NCI-H446 (cell line): ENCODE measurements around the gene MXI1.

Source experiments
- DNase-seq, 2 experiments: peaks; one replicate each; lab custom pipeline; 2025; lab: John Stamatoyannopoulos, UW

Gene MXI1

DNA sequence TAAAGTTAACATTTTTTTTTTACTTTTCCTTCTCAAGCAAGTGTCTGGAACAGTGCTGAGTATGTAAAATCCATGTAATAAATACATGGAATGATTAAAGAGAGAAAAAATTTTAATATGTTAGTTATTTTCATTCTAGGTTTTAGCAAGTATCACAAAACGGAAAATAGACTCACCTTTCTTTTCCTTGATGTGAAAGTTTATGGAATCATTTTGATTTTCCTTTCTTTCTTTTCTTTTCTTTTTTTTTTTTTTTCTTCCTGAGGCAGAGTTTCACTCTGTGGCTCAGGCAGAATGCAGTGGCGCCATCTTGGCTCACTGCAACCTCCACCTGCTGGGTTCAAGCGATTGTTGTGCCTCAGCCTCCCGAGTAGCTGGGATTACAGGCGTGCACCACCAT, 69.2 kb downstream of the MXI1 start:
- no peak for DNase-seq

DNA sequence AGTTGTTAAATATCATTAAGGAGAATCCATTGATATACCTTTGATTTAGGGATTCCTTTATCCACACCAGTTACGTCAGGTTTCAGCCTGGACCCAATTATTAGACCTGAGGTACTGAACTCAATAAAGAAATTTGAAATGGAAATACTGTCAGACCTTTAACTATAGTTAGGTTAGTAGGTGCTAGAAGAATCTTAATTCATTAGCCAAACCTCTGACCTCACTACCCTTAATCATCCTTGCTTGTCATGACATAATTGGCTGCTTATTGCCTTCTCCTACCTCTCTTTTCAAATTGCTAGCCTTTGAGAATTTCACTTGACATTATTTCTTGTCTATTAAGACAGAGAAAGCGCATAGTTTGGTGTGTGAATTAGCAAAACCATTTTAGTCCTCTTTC, 70.2 kb downstream of the MXI1 start:
- DNase-seq = no peak

DNA sequence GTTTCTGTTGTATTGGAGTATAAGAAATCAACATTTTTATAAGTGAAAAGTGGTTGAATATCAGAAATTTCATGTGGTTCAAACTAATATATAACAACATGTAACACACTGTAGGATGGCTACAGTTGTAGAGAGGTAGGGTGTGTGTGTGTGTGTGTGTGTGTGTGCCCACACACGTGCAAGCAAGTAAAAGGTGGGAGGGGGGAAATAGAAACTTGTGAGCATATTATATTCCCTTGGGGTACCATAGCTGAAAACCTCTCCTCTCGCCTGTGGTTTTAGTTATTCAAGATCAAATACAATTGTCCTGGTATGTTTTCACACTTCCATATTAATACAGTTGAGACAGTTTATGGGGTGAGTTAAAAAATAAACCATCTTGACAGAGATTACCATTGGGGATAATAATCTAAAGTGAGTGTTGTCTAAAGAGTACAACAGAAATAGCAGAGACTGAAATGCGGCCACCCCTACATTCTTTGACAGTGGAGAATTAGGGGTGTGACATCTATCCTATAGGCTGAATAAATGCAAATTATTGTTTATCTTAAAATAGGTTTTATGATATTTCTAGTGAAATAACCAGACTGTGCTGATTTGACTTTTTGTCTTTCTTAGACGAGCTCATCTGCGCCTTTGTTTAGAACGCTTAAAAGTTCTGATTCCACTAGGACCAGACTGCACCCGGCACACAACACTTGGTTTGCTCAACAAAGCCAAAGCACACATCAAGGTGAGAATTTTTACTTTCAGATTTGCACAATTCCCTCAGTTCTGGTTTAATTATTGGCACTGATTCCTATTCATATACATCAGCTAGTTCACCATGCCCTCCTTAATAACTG, 71.4 kb downstream of the MXI1 start:
- no peak for DNase-seq

DNA sequence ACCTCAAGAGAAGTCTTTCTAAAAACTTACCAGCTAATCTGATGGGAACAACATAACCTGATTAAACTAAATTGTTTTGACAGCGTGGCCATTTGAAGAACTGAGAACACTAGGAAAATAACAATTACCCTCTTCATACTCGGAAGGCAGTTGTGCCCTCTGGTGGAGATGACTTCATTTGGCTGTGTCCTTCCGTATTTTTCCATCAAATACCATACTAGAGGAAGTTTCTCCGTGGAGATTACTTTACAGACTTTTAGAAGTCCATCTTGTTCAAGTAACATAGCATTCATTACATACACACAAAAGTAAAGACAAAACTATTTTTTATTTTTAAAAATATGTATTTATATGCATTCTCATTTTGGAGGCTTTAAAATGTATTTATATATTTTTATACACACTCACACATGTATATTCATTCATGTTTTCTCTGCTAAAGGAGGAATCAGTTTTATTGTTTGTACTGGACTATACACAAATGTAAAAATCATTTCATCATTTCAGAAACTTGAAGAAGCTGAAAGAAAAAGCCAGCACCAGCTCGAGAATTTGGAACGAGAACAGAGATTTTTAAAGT, 72.1 kb downstream of the MXI1 start:
- DNase-seq = peak; percentile 34 to 61

DNA sequence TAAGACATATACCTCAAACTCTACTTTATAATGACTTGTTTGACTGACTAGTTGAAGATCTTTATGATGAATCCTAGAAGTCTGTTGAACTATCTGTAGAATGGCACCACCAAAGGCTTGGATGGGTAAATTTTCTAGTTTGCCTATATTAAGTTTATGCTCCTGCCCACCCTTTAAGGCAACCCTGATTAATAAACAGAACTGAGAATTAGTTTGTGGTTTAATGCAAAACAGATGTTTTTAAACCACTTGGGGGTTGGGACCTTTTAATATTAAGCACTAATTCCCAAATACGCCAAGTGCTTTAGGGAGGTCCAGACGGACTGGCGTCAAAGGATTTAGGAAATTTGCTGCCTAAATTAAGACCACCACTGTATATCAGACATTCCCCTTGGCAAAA, 76.9 kb downstream of the MXI1 start:
- no peak for DNase-seq

DNA sequence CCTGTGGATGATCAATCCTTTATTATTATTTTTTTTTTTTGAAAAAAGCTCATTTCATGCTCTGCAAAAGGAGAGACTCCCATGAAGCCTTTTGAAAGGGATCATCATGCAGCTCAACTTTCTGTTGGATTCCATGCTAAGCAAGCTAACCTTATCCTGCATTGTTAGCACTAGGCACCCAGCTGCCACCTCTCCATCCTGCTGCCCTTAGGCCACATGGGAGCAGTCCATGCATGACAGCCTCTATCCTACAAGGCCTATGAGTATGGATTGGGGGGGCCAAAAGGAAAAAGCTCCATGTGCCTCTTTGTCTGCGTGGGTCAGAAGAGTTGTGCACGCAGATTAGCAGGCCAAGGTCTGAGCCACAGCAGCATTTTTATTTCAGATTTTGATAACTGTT, 78.1 kb downstream of the MXI1 start:
- DNase-seq = no peak

DNA sequence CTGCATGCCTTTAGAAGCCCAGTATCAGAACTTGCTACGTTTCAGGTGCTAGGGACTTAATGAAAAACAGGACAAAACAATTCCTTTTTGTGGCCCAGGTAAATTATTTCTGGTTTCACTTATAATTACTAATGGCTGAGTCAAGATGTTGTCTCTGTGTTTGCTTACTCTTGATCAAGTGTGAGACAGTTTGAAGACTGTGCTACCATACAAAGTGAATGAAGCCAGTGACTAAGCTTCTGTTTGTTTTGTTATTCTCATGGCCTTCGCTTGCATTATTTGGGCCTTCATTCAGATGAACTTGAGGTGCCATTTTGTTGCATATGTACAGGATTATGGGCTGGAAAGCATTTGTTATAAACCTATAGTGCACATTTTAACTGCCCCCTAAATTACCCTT, 79.4 kb downstream of the MXI1 start:
- DNase-seq = no peak

DNA sequence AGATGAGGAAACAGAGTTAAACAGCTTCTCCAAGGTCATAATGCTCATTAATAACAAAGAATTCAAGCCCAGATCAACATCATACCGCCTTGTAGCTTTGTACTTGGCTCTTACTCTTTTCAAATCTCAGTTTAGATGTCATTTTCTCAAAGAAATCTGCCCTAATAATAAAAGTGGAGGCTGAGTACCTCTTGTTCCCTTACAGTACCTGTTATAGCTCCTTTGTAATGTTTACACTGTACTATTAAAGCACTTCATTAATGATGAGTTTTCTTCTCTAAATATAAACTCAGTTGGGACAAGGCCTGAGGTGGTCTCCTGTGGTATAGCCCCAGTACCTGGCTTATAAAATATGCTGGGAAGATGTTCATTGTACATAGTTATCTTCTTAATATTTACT, 89.6 kb downstream of the MXI1 start:
- no peak for DNase-seq

DNA sequence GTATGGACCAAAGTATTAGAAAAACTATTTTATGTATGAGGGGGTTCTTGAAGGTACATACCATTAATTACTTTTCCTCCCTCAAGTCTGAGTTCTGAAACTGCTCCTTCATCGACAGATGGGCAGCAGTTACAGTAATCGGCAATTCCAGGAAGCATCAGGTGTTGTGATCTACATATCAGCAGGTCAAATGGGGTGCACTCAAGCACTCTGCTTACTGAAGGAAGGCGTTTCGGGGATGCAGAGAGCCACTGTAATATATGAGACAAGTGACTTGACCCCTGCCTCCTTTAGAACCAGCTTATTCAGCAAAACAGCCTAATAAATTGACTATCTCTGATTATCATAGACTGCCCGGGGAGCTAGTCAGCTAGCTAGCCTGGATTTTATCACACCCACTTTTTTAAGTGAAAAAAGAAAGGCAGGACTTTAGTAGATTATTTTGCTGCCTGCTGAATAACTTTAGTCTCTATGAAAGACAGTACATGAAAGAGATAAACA, 93.1 kb downstream of the MXI1 start:
- no peak for DNase-seq

DNA sequence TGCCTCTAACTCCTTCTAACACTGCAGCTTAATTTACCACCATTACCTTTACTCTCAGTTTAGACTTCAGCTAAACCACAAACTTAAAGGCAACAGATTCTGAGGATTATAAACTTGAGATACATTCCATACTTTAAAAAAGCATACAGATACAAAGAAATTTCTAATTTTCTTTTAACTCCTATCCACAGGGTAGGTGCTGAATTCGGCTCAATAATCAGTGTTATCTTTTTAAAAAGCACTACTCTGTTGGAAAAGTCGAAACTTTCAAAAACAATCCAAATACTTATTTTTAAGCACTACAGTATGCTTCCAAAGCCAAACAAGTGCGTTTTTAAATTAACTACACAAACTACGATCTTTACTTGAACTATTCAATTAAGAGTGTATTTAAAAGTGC, 96.3 kb downstream of the MXI1 start:
- DNase-seq = no peak

DNA sequence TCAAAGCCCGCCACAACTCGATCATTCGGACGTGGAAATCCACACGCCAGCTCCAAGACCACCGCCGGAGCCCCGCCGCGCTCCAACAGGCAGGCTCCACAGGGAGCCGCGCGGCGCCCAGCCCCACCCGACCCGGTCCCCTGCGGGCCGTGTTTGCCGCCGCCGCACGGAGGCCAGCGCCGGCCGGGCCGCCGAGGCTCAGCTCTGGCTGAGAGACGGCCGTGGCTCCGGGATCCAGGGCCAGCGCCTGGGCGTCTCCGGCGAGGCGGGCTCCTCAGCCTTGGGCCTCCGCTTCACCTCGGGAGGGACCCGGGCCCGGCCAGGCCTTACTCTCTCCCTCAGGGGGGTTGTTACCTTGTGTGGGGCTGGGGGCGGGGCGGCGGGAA, 97.0 kb downstream of the MXI1 start:
- DNase-seq = no peak

DNA sequence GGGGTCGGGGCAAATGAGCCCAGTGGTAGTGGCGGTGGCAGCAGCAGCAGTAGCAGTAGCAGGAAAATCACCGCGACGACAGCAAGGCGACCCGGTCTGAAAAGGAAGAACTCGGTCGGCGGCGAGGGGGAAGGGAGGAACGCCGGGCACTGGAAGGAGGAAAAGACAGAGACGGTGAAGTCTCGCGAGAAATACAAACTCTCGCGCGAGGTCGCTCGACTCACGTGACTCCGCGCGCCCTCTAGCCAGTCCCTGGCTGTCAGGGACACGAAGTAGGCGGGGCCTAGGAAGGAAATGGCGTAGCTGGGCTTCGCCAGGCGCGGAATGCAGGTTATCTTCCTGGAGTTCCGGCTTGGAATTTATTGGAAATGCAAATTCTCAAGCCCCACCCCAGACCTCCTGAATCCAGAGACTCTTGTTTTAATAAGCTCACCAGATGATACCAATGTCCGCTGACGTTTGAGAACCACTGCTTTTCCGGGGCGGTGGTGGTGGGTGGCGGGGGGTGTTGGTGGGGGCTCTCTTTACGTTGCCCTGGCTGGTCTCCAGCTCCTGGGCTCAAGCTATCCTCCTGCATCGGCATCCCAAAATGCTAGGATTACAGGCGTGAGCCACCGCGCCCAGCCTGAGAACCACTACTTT, 97.5 kb downstream of the MXI1 start, which contains the start of gene SMNDC1:
Gene SMNDC1 (minus strand): TSS at position 141 of the 642 bp plus-strand sequence. CDS start 1,333 bp downstream, outside the sequence.
- peak; percentile 95 to 98 for DNase-seq

DNA sequence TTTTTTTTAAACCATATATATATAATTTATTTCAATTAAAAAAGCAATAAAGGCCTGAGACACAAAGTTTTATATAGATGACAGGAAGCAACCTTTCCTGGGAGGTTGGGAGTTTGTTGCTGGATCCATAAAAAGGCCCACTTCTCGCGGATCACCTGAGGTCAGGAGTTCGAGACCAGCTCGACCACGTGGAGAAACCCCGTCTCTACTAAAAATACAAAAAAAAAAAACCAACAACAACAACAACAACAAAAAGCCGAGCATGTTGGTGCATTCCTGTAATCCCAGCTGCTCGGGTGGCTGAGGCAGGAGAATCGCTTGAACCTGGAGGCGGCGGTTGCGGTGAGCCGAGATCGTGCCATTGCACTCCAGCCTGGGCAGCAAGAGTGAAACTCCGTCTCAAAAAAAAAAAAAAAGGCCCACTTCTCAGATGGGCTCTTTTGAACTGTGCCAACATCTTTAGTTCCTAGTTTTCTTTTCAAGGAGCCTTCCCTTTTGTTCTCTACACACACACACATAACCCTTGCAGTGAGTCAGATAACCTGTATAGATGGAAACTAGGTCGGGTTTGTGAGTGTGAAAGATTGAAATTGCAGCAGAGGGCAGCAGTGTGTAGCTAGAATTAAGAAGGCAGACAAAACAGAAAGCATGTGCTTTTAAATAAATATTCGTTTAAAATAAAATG, 98.5 kb downstream of the MXI1 start:
- peak; percentile 24 to 54 for DNase-seq

DNA sequence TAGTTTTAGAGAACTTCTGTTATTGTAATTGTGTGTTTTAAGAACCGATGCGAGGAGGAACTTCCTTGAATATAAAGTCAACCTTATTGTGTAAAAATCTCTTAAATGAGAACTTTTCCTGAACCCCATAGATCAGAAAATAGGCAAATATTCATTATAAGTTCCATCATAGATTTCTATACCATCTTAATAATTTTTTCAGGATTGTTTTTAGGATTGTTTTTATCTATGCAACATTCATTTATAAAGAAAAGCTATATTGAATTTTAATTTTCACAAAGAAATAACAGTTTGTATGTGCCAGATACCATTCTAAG, 99.0 kb downstream of the MXI1 start:
- DNase-seq = no peak

DNA sequence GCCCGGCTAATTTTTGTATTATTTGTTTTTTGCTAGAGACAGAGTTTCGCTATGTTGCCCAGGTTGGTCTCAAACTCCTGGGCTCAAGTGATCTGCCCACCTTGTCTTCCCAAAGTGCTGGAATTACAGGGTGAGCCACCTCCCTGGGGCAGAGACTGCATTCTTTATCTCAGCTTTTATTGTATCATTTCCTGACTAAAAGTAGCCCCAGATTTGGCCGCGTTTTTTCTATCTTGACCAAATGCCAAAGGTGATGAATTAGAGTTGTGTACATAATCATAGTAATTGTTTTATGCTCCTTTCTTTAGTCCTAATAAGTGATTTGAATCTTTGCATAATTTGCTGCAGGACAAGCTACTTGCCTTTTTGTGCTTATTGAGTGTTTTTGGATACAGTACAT, 100.4 kb downstream of the MXI1 start:
- no peak for DNase-seq

DNA sequence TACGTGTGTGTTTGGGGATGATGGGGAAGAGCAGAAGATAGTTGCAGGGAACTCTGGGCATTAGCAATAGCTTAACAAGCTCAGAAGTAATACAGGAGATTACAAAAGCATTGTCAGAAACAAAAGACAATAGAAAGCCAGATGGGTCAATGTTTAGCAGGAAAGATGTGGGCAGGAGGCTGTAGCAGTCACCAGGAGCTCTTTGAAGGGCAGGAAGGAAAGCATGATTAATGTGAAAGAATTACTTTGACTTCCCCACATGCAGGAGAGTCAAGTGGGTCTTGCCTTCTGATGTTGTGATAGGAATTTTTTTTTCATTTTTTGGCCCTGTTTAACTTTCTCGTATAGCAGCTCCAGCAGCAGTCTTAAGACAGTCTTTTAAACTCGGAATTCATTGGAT, 103.3 kb downstream of the MXI1 start:
- no peak for DNase-seq

DNA sequence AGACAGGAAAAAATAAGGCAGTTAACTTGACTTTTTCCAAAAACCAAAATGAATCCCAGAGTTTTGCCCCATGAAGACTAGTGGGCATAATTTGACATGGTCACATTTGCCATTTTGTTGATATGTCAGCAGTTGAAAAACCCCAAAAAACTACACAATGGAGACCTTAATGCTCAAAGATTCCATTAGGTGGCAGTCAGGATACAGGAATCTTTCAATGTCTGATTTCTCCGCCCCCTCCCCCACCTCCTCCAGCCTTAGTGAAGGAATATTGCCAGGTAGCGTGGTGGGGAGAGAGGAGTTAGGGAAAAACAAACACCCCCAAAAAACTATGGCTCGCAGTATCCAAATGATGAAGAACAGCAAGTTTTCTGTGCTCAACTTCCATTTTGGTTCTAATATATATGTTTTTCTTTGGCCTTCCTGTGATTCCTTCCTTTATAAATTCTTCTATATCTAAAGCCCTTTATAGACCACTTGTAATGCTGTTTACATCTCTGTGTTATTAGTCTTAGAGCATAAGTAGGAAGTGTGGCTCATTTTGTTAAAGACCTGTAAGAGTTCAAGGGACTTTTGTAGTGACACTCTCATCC, 104.0 kb downstream of the MXI1 start:
- DNase-seq = peak; percentile 8 to 64

DNA sequence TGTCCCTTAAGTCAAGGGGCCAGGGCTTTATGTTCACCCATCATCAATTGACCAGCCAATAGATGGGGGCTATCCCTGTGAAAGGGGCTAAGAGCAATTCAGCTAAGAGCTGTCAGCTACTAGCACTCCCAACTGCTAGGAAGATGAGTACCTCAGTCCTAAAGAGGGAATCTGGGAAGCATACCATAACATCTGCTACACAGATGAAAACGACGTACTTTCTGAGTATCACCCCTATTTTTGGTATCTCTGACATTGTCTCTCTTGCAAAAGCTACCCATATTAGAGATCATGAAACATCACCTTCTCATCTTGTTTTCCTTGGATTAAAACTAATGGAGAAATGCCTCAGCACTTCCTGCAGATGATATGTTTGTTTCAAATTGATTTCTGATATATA, 104.8 kb downstream of the MXI1 start:
- DNase-seq = no peak

DNA sequence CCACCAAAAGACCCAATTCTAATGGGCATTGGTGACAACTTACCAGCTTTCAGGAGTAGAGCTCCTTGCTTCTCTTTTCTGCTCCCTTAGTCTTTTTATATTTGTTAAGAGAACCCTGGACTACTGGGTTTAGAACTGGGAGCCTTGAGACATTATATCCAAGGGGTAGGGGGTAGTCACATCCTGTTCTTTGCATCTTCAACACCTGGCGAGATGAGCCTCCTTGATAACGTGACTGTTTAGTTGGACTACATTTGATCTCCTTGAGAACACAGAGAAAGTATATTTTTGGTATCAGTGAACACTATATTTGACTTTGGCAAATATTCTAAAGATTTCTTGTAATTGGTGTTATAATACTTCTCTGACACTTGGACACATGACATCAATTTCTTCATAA, 106.3 kb downstream of the MXI1 start:
- no peak for DNase-seq

DNA sequence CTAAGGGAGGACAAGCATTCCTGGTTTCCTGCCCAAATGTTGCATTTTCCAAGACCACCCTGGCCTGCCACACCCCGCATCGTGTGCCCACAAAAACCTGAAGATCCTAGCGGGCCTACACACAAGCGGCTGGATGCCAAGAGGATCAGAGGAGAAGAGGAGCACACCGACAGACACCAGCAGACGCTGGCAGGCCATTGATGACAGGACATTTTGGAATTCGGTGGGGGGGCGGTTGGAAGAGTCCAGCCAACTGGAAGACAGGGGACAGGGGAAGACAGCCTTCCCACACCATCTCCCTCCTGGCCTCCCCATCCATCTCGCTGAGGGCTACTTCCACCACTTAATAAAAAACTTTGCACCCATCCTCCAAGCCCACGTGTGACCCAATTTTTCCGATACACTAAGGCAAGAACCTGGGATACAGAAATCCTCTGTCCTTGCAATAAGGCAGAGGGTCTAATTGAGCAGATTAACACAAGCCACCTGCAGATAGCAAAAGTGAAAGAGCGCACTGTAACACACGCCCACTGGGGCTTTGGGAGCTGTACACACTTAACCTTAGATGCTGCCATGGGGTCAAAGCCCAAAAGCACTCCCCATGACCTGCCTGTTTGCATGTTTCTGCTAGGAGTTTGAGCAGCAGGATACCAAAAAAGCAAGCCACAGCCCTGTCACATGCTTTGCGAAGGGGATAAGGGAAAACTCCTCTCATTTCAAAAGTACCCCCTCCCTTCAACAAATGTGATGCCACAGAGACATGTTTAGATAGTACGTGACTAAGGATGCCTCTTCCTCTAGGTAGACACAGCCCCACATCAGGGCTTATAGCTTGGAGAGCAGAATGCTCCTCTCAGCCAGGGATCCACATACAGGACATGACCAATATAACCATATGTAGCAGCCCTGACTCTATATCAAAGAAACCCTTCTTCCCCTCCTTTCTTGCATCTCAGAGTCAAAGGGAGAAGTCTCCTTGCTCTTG, 110.8 kb downstream of the MXI1 start:
- DNase-seq = no peak
